OCI-LY7 (cell line): Measurements from ENCODE around the gene VSIG10L2. TPM values are rescaled to one million over a fixed set of nuclear protein-coding genes. Genes with fewer than 3 reads are reported as not detected.

Source experiments
- BruUV-seq: library from RNA; stranded (reverse); fragments of 400-500 nt; replicated peaks from 2 replicates; lab custom pipeline; 2021; lab: Mats Ljungman, UMichigan
- CTCF ChIA-PET: fragments of 300-600 bp; sonication (Branson Sonifier 250); formaldehyde crosslinking; loops from one replicate; lab custom pipeline; 2022; ENCODE audit warnings: antibody characterized with exemption; ENCODE audit not compliant: unreplicated experiment; lab: Charles Lee
- POLR2A ChIA-PET: fragments of 300-600 bp; sonication (Branson Sonifier 250); formaldehyde crosslinking; loops from one replicate; lab custom pipeline; 2022; ENCODE audit warnings: antibody characterized with exemption; lab: Charles Lee
- DNase-seq: peaks from one replicate; pipeline ENCODE4 v3.0.0-alpha.2; 2015; ENCODE audit warnings: low spot score
- H2AFZ ChIP-seq: fragments of 200-600 bp; sonication (generic), shearing (Covaris generic); 2 replicates; pipeline ENCODE4 v1.6.1; 2014; ENCODE audit warnings: mild to moderate bottlenecking, antibody characterized with exemption, low read length, moderate library complexity
- H3K27ac ChIP-seq: fragments of 200-600 bp; sonication (generic); 2 replicates; pipeline ENCODE4 v1.5.1; 2014; ENCODE audit warnings: mixed run types, low read depth, mild to moderate bottlenecking, moderate library complexity, low read length, inconsistent platforms; ENCODE audit not compliant: poor library complexity, severe bottlenecking
- H3K36me3 ChIP-seq: fragments of 200-600 bp; sonication (generic); 2 replicates; pipeline ENCODE4 v1.6.1; 2014; ENCODE audit warnings: mild to moderate bottlenecking, antibody characterized with exemption, low read length, moderate library complexity, mixed read lengths; ENCODE audit not compliant: insufficient read depth
- H3K4me1 ChIP-seq: fragments of 200-600 bp; sonication (generic); 2 replicates; pipeline ENCODE4 v1.5.1; 2014; ENCODE audit warnings: mild to moderate bottlenecking, low read length; ENCODE audit not compliant: insufficient read depth, poor library complexity, severe bottlenecking
- H3K4me2 ChIP-seq: fragments of 200-600 bp; sonication (generic); 2 replicates; pipeline ENCODE4 v1.6.1; 2014; ENCODE audit warnings: mild to moderate bottlenecking, low read length
- H3K4me3 ChIP-seq: fragments of 200-600 bp; sonication (generic); 2 replicates; pipeline ENCODE4 v1.5.1; 2014; ENCODE audit warnings: mild to moderate bottlenecking, low read depth, low read length; ENCODE audit not compliant: poor library complexity, severe bottlenecking
- H3K79me2 ChIP-seq: fragments of 200-600 bp; sonication (generic); 2 replicates; pipeline ENCODE4 v1.6.1; 2016; ENCODE audit warnings: low read depth, mild to moderate bottlenecking, low read length, moderate library complexity, mixed read lengths; ENCODE audit not compliant: insufficient read depth
- H3K9me2 ChIP-seq: fragments of 200-600 bp; sonication (generic); 2 replicates; pipeline ENCODE4 v1.6.1; 2016; ENCODE audit warnings: mild to moderate bottlenecking, low read length, mixed read lengths; ENCODE audit not compliant: insufficient read depth
- H3K9me3 ChIP-seq: fragments of 200-600 bp; sonication (generic); 2 replicates; pipeline ENCODE4 v1.6.1; 2014; ENCODE audit warnings: mild to moderate bottlenecking, mixed run types, low read length, mixed read lengths
- H4K20me1 ChIP-seq: fragments of 200-600 bp; sonication (generic); 2 replicates; pipeline ENCODE4 v1.6.1; 2014; ENCODE audit warnings: mild to moderate bottlenecking, antibody characterized with exemption, low read length, moderate library complexity, mixed read lengths; ENCODE audit not compliant: insufficient read depth
- EZH2phosphoT487 ChIP-seq: fragments of 200-600 bp; sonication (generic); IDR thresholded peaks from 2 replicates; pipeline ENCODE4 v1.6.1; 2018; ENCODE audit warnings: low read depth, borderline replicate concordance, mild to moderate bottlenecking, mixed run types, antibody characterized with exemption, low read length, moderate library complexity, mixed read lengths
- intact Hi-C: fragments of 100-400 bp; cut with micrococcal nuclease; formaldehyde crosslinking; loops from one replicate; pipeline ENCODE4 v1.10.0; 2022; ENCODE audit not compliant: unreplicated experiment
- total RNA-seq, 2 experiments: library from RNA; depleted of rRNA in 1 of 2; stranded (reverse); fragments of >200 nt in 1 of 2; shearing (Covaris generic) in 1 of 2; gene quantifications; 2 replicates each; pipeline ENCODE4 v1.2.3, GENCODE V29; 2014 to 2022
- TF ChIP-seq, protein P1 (sequence below): fragments of 200-600 bp; sonication (generic); conservative IDR thresholded peaks from 2 replicates; pipeline ENCODE4 v1.5.1; 2014; ENCODE audit warnings: mild to moderate bottlenecking, antibody characterized with exemption, low read length, moderate library complexity, mixed read lengths

Gene VSIG10L2
- total RNA-seq, 2 experiments from 2014 or later: not detected

- TF ChIP-seq, protein P1, sequence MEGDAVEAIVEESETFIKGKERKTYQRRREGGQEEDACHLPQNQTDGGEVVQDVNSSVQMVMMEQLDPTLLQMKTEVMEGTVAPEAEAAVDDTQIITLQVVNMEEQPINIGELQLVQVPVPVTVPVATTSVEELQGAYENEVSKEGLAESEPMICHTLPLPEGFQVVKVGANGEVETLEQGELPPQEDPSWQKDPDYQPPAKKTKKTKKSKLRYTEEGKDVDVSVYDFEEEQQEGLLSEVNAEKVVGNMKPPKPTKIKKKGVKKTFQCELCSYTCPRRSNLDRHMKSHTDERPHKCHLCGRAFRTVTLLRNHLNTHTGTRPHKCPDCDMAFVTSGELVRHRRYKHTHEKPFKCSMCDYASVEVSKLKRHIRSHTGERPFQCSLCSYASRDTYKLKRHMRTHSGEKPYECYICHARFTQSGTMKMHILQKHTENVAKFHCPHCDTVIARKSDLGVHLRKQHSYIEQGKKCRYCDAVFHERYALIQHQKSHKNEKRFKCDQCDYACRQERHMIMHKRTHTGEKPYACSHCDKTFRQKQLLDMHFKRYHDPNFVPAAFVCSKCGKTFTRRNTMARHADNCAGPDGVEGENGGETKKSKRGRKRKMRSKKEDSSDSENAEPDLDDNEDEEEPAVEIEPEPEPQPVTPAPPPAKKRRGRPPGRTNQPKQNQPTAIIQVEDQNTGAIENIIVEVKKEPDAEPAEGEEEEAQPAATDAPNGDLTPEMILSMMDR: no peak
- TF ChIP-seq EZH2phosphoT487: no peak
- Histone ChIP-seq H3K9me3 (no peaks in the 10 kb centered on the region), H3K9me2 (no peaks in the 10 kb centered on the region), H3K4me1 (no peaks in the 10 kb centered on the region), H3K36me3 (no peaks in the 10 kb centered on the region), H3K27ac (no peak overlapping the region), H3K79me2 (no peaks in the 10 kb centered on the region), H4K20me1 (no peaks in the 10 kb centered on the region), H3K4me3 (no peak overlapping the region), H2AFZ (no peak overlapping the region), H3K4me2 (no peak overlapping the region)
- CTCF ChIA-PET: no interaction called here
- DNase-seq: no peak
- intact Hi-C loops: no loop called here
- no TSS peak for BruUV-seq
- POLR2A ChIA-PET: interaction anchor here (0.5 kb wide), 1 partner anchor 70 kb away, joined by 3 read pairs; no protein-coding TSS in a partner anchor
These were observed 10.7 kb downstream of the VSIG10L2 start for GRCh38 chr11:125956391-125957134.

DNA sequence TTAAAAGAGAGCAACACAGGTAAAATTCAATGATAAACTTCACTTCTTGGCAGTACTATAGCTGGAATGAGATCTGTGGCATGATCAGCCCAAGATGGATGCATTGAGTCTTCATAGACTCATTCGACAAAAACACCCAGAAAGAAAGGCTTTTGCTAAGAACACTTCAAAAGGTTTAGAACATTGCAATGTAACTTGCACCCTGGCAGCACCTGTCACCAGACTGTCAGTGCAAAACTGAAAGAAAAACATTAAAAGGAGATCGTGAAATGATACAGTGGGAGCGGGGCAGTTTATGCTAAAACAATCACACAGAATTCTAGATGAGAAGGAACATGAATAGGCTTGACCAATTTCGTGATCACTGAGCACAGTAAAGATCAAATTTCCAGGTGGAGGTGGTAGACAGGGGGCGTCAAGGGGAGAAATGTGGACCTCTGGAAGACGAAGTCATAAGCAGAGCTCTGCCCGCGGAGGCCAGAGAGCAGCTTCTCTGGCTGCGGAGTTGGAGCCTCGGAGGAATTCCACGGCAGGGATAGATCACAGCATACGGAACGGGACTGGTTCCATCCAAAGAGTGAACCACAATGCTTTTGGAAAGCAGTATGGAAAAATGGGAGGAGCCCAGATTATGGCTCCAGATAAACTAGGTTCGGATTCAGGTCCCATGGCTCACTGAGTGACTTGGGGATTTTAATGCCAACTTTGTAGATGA is 11.9 kb downstream of the VSIG10L2 start:
- Histone ChIP-seq H3K79me2 (no peaks in the 10 kb centered on the region), H3K4me1 (no peaks in the 10 kb centered on the region), H2AFZ (no peak overlapping the region), H3K9me2 (no peaks in the 10 kb centered on the region), H3K36me3 (no peaks in the 10 kb centered on the region), H3K27ac (no peak overlapping the region), H3K4me2 (no peak overlapping the region), H4K20me1 (no peaks in the 10 kb centered on the region), H3K4me3 (no peak overlapping the region), H3K9me3 (no peaks in the 10 kb centered on the region)
- TF ChIP-seq EZH2phosphoT487: no peak
- TF ChIP-seq, protein P1: no peak
- POLR2A ChIA-PET: no interaction called here
- intact Hi-C loops: no loop called here
- no TSS peak for BruUV-seq
- CTCF ChIA-PET: no interaction called here
- no peak for DNase-seq
